Measurements from ENCODE around the gene MS4A10.
"Not testable (repeated sequence)": the region's sequence is repeated elsewhere in the genome, so short reads cannot be mapped to it uniquely, and the experiment has no call there.

Gene MS4A10

GRCh38 chr11:60785136-60785535 is at the start of gene MS4A10:
MS4A10 (plus strand) TSS chr11:60785333; CDS start chr11:60790336, 5,003 bp downstream.
- DNase-seq (ENCODE audit: low read depth in 2 of 2), result no peak

- DNase-seq (ENCODE audit: low read depth in 2 of 2), result no peak
These were observed 46.0 kb upstream of the MS4A10 start for GRCh38 chr11:60739114-60739513.

GRCh38 chr11:60740573-60740972 is 44.6 kb upstream of the MS4A10 start:
- no peak for DNase-seq (ENCODE audit: low read depth in 2 of 2)

- no peak for DNase-seq (ENCODE audit: low read depth in 2 of 2)
These were observed 43.7 kb upstream of the MS4A10 start for GRCh38 chr11:60741421-60741820.

- DNase-seq (ENCODE audit: low read depth in 2 of 2), result no peak
These were observed 42.1 kb upstream of the MS4A10 start for GRCh38 chr11:60743058-60743457.

GRCh38 chr11:60744114-60744513 is 41.0 kb upstream of the MS4A10 start:
- no peak for DNase-seq (ENCODE audit: low read depth in 2 of 2)

GRCh38 chr11:60747359-60747873 is 37.7 kb upstream of the MS4A10 start:
- DNase-seq (ENCODE audit: low read depth in 2 of 2), result no peak

- DNase-seq (ENCODE audit: low read depth in 2 of 2), result no peak
These were observed 36.9 kb upstream of the MS4A10 start for GRCh38 chr11:60748225-60748624.

- DNase-seq (ENCODE audit: low read depth in 2 of 2), result no peak
These were observed 36.3 kb upstream of the MS4A10 start for GRCh38 chr11:60748821-60749220.

GRCh38 chr11:60750911-60751310 is 34.2 kb upstream of the MS4A10 start:
- DNase-seq (ENCODE audit: low read depth in 2 of 2), result no peak

GRCh38 chr11:60753309-60753708 is 31.8 kb upstream of the MS4A10 start:
- DNase-seq (ENCODE audit: low read depth in 2 of 2), result no peak

- DNase-seq (ENCODE audit: low read depth in 2 of 2), result no peak
These were observed 30.2 kb upstream of the MS4A10 start for GRCh38 chr11:60754887-60755286.

GRCh38 chr11:60756307-60757032 is 28.7 kb upstream of the MS4A10 start, which contains the start of gene MS4A15:
MS4A15 (plus strand) TSS chr11:60756867; CDS start chr11:60763734, 6,867 bp downstream.
- no peak for DNase-seq (ENCODE audit: low read depth in 2 of 2)

- DNase-seq (ENCODE audit: low read depth in 2 of 2), result no peak
These were observed 27.8 kb upstream of the MS4A10 start for GRCh38 chr11:60757231-60757800.

- DNase-seq (ENCODE audit: low read depth in 2 of 2), result not testable (repeated sequence)
These were observed 26.5 kb upstream of the MS4A10 start for GRCh38 chr11:60758671-60759070.

- not testable (repeated sequence) for DNase-seq (ENCODE audit: low read depth in 2 of 2)
These were observed 25.5 kb upstream of the MS4A10 start for GRCh38 chr11:60759438-60760225.

GRCh38 chr11:60761436-60762190 is 23.5 kb upstream of the MS4A10 start:
- no peak for DNase-seq (ENCODE audit: low read depth in 2 of 2)

GRCh38 chr11:60762851-60763691 is 22.1 kb upstream of the MS4A10 start:
- no peak for DNase-seq (ENCODE audit: low read depth in 2 of 2)

- no peak for DNase-seq (ENCODE audit: low read depth in 2 of 2)
These were observed 21.3 kb upstream of the MS4A10 start for GRCh38 chr11:60763692-60764369.

GRCh38 chr11:60764879-60765278 is 20.3 kb upstream of the MS4A10 start:
- no peak for DNase-seq (ENCODE audit: low read depth in 2 of 2)
